AG20443 (cell line): Measurements from ENCODE around the gene IL22RA1.

Source experiments
- DNase-seq: peaks from one replicate; pipeline ENCODE4 v3.0.0; 2012; ENCODE audit warnings: low spot score, mixed read lengths

The IL22RA1 gene

GRCh38 chr1:24074817-24075589 lies 67.9 kb downstream of the IL22RA1 start:
- DNase-seq, result no peak

- DNase-seq, result no peak
These were observed 68.7 kb downstream of the IL22RA1 start for GRCh38 chr1:24074196-24074595.

- DNase-seq, result no peak
These were observed 71.0 kb downstream of the IL22RA1 start for GRCh38 chr1:24071941-24072340.

- DNase-seq, result peak; percentile 92
These were observed 72.0 kb downstream of the IL22RA1 start for GRCh38 chr1:24070821-24071393.

GRCh38 chr1:24069817-24070216 lies 73.1 kb downstream of the IL22RA1 start:
- no peak for DNase-seq
